ENCODE data around the gene ZNF280B.
A peak's percentile ranks its signal among the peaks of the same experiment; 100 is the strongest.
"Not testable (repeated sequence)": the region's sequence is repeated elsewhere in the genome, so short reads cannot be mapped to it uniquely, and the experiment has no call there.

ZNF280B gene

DNA sequence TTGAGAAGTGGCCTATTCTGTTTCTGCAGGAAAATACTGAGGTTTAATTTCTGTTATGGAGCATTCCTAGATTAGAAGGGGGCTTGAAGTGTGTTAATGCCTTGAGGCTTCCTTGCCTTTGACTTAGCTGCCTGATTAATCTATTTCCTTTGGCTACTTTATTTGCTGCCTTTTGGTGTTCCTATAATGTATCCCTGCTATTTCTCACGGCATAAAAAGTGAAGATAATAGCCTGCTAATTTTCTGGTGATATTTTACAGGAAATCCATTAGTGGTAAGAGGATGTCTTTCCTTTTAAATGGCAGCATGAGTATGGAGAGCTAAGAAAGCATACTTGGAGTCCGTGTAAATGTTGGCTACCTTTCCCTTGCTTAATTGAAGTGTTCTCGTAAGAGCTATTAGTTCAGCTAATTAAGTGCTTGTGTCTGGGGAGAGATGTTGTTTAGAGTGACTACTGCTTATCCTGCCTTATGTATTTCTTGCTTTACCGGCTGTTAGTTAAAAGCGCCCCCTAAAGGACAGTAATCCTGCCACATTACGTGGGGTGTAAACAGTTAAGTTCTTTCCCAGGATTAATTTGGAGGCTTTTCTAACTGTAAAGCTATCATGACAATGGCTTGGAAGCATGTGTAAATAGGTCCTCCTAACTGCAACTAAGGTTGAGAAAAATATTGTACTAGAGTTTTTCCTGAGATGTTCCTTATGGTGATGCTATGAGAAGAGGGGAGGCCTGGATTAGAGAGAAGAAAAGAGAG, 45.6 kb downstream of the ZNF280B start:
- FAIRE-seq, result no peak

DNA sequence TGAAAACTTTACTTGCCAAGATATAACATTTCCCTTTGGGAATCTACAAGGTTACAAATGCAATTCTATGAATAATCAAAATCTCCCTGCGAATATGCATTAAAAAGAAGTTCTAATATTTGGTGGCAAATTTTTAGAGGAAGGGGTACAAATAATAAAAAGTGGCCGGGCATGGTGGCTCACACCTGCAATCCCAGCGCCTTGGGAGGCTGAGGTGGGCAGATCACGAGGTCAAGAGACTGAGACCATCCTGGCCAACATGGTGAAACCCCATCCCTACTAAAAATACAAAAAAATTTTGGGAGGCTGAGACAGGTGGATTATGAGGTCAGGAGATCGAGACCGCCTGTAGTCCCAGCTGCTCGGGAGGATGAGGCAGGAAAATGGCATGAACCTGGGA, 47.0 kb downstream of the ZNF280B start:
- no peak for FAIRE-seq

DNA sequence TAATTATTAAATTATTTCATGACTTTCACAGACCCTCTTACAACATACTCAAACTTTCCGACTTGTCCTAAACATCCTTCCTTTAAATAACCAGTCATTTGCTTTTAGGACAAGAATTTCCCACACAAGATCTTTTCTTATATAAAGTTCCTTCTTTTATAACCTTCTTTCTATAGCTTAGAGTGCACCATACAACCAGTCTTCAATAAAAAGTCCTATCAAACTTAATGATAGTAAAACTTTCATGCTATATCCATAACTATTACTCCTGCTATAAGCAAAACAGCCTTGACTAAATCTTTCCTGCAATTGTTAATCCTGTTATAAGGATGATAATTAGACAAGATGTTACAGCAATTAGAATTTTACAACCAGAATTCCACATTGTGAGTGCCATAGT, 47.4 kb downstream of the ZNF280B start:
- FAIRE-seq, result no peak

GRCh38 chr22:22460635-22461034, 47.9 kb downstream of the ZNF280B start:
- no peak for FAIRE-seq

GRCh38 chr22:22460060-22460459, 48.5 kb downstream of the ZNF280B start:
- FAIRE-seq, result no peak

DNA sequence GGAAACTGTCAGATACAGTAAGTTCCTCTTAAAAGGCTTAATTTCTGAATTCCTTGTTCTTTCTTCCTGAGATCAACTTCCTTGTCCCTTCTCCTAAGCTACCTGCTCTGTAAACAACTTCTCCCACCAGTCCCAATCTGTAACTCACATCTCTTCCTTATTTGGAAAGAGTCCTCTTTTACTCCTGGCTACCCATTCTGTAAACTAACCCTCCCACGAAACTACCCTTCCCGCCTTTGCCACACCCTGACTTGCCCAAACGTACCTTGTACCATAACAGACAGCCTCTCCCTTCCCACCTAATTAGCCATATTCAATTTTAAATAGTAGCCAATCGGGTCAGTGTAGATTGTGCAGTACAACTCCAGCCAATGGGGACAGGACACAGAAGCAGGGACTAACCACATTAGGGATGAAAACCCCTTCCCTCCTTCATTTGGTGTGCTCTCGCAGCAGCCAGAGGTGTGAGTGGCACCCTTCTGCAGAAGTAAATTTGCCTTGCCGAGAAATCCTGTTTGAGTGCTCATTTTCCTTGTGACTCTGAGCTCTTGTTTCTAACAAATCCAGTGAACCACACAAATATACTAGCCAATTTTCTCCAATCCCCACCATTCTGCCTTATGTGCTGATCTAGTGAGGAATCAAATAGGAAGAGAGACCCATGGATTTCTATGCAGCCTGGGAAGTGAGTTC, 49.5 kb downstream of the ZNF280B start:
- FAIRE-seq, result no peak

DNA sequence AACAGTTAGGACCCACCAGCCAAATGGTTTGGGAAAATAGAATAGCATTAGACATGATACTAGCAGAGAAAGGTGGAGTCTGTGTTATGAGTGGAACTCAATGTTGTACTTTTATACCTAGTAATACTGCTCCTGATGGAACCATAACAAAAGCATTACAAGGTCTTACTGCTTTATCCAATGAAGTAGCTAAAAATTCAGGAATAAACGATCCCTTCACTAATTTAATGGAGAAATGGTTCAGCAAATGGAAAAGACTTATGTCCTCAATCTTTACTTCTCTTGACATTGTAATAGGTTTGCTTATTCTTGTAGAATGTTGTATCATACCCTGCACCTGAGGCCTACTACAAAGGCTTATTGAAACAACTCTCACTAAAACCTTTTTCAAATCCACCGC, 50.2 kb downstream of the ZNF280B start:
- no peak for FAIRE-seq

- no peak for FAIRE-seq
Observed at GRCh38 chr22:22454997-22455396, 53.5 kb downstream of the ZNF280B start.

DNA sequence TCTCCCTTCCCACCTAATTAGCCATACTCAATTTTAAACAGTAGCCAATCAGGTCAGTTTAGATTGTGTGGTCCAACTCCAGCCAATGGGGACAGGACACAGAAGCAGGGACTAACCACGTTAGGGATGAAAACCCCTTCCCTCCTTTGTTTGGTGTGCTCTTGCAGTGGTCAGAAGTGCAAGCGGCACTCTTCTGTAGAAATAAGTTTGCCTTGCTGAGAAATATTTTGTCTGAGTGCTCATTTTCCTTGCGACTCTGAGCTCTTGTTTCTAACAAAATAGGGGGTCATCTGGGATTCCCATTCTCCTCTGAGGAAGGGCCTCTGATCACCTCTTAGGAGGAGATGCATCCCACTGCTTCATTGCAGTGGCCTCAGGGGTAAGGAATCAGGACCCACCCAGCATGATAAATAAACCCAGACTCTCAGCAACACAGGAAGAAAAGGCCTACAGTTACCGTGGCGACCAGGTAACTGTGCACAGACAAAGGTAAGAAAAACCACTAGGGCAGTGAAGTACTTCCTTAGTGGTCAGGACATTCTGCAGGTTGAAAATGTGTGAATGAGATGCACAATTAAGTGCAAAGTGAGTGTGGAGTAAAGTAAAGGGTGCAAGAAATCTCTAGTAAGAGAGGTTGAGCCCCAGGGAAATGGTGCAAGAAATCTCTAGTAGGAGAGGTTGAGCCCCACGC, 55.4 kb downstream of the ZNF280B start:
- FAIRE-seq, result no peak

GRCh38 chr22:22452211-22452610, 56.3 kb downstream of the ZNF280B start:
- FAIRE-seq, result no peak

DNA sequence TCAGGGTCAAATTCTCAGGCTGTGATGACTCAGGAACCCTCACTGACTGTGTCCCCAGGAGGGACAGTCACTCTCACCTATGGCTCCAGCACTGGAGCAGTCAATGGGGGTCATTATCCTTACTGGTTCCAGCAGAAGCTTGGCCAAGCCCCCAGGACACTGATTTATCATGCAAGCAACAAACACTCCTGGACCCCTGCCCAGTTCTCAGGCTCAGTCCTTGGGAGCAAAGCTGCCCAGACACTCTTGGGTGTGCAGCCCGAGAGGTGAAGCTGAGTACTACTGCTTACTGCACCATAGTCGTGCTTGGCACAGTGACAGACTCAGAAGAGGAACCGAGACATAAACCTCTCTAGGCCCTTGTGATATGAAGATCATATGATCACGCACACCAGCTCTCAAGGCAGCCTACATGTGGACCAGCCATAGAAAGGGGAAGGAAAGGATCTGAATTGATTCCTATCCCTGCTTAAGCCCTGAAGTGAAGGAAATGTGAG, 58.2 kb downstream of the ZNF280B start:
- no peak for FAIRE-seq

- no peak for FAIRE-seq
Observed at GRCh38 chr22:22449819-22450218, 58.7 kb downstream of the ZNF280B start.

GRCh38 chr22:22446517-22446916, 62.0 kb downstream of the ZNF280B start:
- no peak for FAIRE-seq

- not testable (repeated sequence) for FAIRE-seq
Observed at GRCh38 chr22:22444007-22444589, 64.4 kb downstream of the ZNF280B start.

- peak; percentile 45 for FAIRE-seq
Observed at GRCh38 chr22:22442928-22443709, 65.4 kb downstream of the ZNF280B start.

- FAIRE-seq, result not testable (repeated sequence)
Observed at GRCh38 chr22:22441626-22442025, 66.9 kb downstream of the ZNF280B start.

DNA sequence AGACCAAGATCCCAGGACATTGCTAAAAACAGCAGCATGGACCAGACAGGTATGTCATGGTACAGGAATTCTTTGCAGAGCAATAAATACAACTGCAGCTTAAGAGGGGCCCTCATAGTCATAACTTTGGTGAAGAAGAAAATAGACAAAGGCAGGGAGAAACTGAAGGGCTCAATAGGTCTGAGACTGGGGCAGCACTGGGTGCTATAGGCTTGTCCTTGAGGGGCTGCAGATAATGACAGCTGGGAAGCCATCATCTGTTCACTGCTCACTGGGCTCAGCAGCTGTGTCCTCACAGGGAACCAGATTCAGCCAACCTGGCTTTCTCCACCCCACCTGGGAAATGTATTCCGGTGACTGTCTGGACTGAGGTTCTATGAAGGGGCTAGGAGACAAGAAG, 68.4 kb downstream of the ZNF280B start:
- FAIRE-seq, result no peak

All from colon (tissue), 2 donors.